ENCODE measurements around the gene RABGAP1. TPM values are rescaled to one million over a fixed set of nuclear protein-coding genes. Genes with fewer than 3 reads are reported as not detected.

RABGAP1 gene
- total RNA-seq: 8.1 and 9.6 TPM in 2 replicates

GRCh38 chr9:122940749-122941581 lies at the start of gene RABGAP1:
RABGAP1 (plus strand) TSS chr9:122941020; CDS start chr9:122957060, 16,040 bp downstream.

GRCh38 chr9:122904823-122905710 lies 35.8 kb upstream of the RABGAP1 start, which contains the start of gene RC3H2:
RC3H2 (minus strand) TSS chr9:122905359; CDS start chr9:122897509, 7,850 bp downstream.

GRCh38 chr9:122912964-122913673 lies 27.7 kb upstream of the RABGAP1 start, which contains the start of gene ZBTB6:
ZBTB6 (minus strand) TSS chr9:122913323; CDS start chr9:122912072, 1,251 bp downstream.

GRCh38 chr9:122931226-122932121 lies 9.3 kb upstream of the RABGAP1 start, which contains the start of gene ZBTB26:
ZBTB26 (minus strand) TSS chr9:122931512; CDS start chr9:122919934, 11,578 bp downstream.

GRCh38 chr9:123033352-123033751 lies 92.5 kb downstream of the RABGAP1 start, which contains the start of gene GPR21:
GPR21 (plus strand) TSS chr9:123033667; CDS start chr9:123034567, 900 bp downstream.

Other genes with a start within 250 kb of the RABGAP1 start
- not detected in 2 replicates for gene OR1L4, start 217.0 kb upstream of the RABGAP1 start, total RNA-seq
- not detected in 2 replicates for gene OR1L6, start 198.7 kb upstream of the RABGAP1 start, total RNA-seq
- gene OR5C1, start 152.1 kb upstream of the RABGAP1 start, total RNA-seq: not detected in 2 replicates
- not detected in 2 replicates for gene OR1K1, start 140.9 kb upstream of the RABGAP1 start, total RNA-seq
- gene PDCL, start 112.4 kb upstream of the RABGAP1 start, total RNA-seq: 27.4 and 28.0 TPM in 2 replicates
- 39.3 and 44.4 TPM in 2 replicates for gene RC3H2, start 35.7 kb upstream of the RABGAP1 start, total RNA-seq
- 4.4 and 5.1 TPM in 2 replicates for gene ZBTB6, start 27.7 kb upstream of the RABGAP1 start, total RNA-seq
- 1.2 and 1.8 TPM in 2 replicates for gene ZBTB26, start 9.5 kb upstream of the RABGAP1 start, total RNA-seq
- 0.25 TPM in 1 of 2 replicates, not detected in the other for gene GPR21, start 92.6 kb downstream of the RABGAP1 start, total RNA-seq